B cell (primary cell): ENCODE measurements around the gene ETV6. TPM values are rescaled to one million over a fixed set of nuclear protein-coding genes. Genes with fewer than 3 reads are reported as not detected.

Experiments used
- ATAC-seq: fragments of 200-7000 bp; cut with Tn5 transposase; one replicate; pipeline ENCODE4 v1.10.0; 2021; ENCODE audit warnings: low read depth, mild to moderate bottlenecking, moderate number of reproducible peaks, moderate library complexity
- CTCF ChIA-PET: fragments of 350-600 bp; sonication (Branson Sonifier 250); formaldehyde crosslinking; loops from one replicate; lab custom pipeline; 2021; ENCODE audit warnings: antibody characterized with exemption, inconsistent platforms; lab: Charles Lee
- POLR2A ChIA-PET: fragments of 350-600 bp; sonication (Branson Sonifier 250); formaldehyde crosslinking; loops from one replicate; lab custom pipeline; 2021; ENCODE audit warnings: antibody characterized with exemption; lab: Charles Lee
- DNase-seq: peaks from one replicate; pipeline ENCODE4 v3.0.0; 2013
- H2AFZ ChIP-seq: 2 replicates; pipeline ENCODE4 v1.6.1; 2012; ENCODE audit warnings: mild to moderate bottlenecking, low read depth, low read length; ENCODE audit not compliant: insufficient read depth, poor library complexity, severe bottlenecking
- H3K27ac ChIP-seq, 2 donors: 1 replicate in 1 of 2; 2 replicates in 1 of 2; pipeline ENCODE4 v1.5.1; 2012 to 2013; ENCODE audit warnings: low read length in 2 of 2, mild to moderate bottlenecking in 2 of 2, moderate library complexity in 1 of 2
- H3K27me3 ChIP-seq, 4 experiments: fragments of 200-600 bp in 1 of 4; sonication (generic) in 1 of 4; replicated peaks in 1 of 4; 1 replicate in 2 of 4; 2 replicates in 2 of 4; pipeline versions ENCODE4 v1.6.1 to v1.7.0; 2013 to 2016; ENCODE audit warnings: low read length in 3 of 4, mild to moderate bottlenecking in 2 of 4, mixed read lengths in 1 of 4, moderate library complexity in 1 of 4; ENCODE audit not compliant: insufficient read depth in 4 of 4, control insufficient read depth in 3 of 4; ENCODE audit errors: control extremely low read depth in 1 of 4
- H3K36me3 ChIP-seq, 2 experiments: replicated peaks in 1 of 2; 1 replicate in 1 of 2; 2 replicates in 1 of 2; pipeline versions ENCODE4 v1.6.1 to v1.7.1; 2013; ENCODE audit warnings: low read length in 1 of 2; ENCODE audit not compliant: insufficient read depth in 2 of 2, control insufficient read depth in 1 of 2; ENCODE audit errors: control extremely low read depth in 1 of 2, extremely low read depth in 1 of 2
- H3K4me1 ChIP-seq, 2 donors: fragments of 200-600 bp in 1 of 2; sonication (generic) in 1 of 2; 1 replicate in 1 of 2; 2 replicates in 1 of 2; pipeline versions ENCODE4 v1.5.1 to v1.6.1; 2013 to 2017; ENCODE audit warnings: low read length in 2 of 2; ENCODE audit not compliant: control insufficient read depth in 2 of 2, insufficient read depth in 2 of 2
- H3K4me2 ChIP-seq: replicated peaks from 2 replicates; pipeline ENCODE3; 2012; ENCODE audit warnings: mild to moderate bottlenecking, low read depth, low read length; ENCODE audit not compliant: poor library complexity, severe bottlenecking
- H3K4me3 ChIP-seq, 5 experiments: fragments of 200-600 bp in 1 of 5; sonication (generic) in 1 of 5; 1 replicate in 3 of 5; 2 replicates in 2 of 5; pipeline versions ENCODE4 v1.5.1 to v1.7.0; 2011 to 2016; ENCODE audit warnings: low read length in 4 of 5, mild to moderate bottlenecking in 4 of 5, low read depth in 2 of 5, control low read depth in 1 of 5, moderate library complexity in 1 of 5; ENCODE audit not compliant: insufficient read depth in 1 of 5; ENCODE audit errors: control extremely low read depth in 1 of 5, extremely low read depth in 1 of 5
- H3K79me2 ChIP-seq: fragments of 200-600 bp; sonication (generic); one replicate; pipeline ENCODE4 v1.6.0; 2016; ENCODE audit warnings: low read length; ENCODE audit not compliant: control insufficient read depth, insufficient read depth
- H3K9ac ChIP-seq: fragments of 200-600 bp; sonication (generic); 2 replicates; pipeline ENCODE4 v1.6.1; 2017; ENCODE audit warnings: mild to moderate bottlenecking, low read length, moderate library complexity
- H3K9me3 ChIP-seq, 3 donors: one replicate each; pipeline versions ENCODE4 v1.6.1 to v1.7.1; 2013; ENCODE audit warnings: low read length in 2 of 3; ENCODE audit not compliant: control insufficient read depth in 2 of 3, insufficient read depth in 1 of 3; ENCODE audit errors: control extremely low read depth in 1 of 3
- H4K20me1 ChIP-seq: 2 replicates; pipeline ENCODE4 v1.6.0; 2012; ENCODE audit warnings: mild to moderate bottlenecking, low read length; ENCODE audit not compliant: insufficient read depth, control insufficient read depth, poor library complexity, severe bottlenecking
- H3K27ac Mint-ChIP-seq: one replicate; pipeline ENCODE4 v1.8.0; 2021; ENCODE audit warnings: mixed read lengths
- H3K27me3 Mint-ChIP-seq: one replicate; pipeline ENCODE4 v1.8.0; 2021; ENCODE audit warnings: mixed read lengths
- H3K4me1 Mint-ChIP-seq: one replicate; pipeline ENCODE4 v1.8.0; 2021; ENCODE audit warnings: mixed read lengths
- H3K4me3 Mint-ChIP-seq: one replicate; pipeline ENCODE4 v1.8.0; 2021; ENCODE audit warnings: mixed read lengths
- H3K9me3 Mint-ChIP-seq: one replicate; pipeline ENCODE4 v1.8.0; 2022; ENCODE audit warnings: mixed read lengths; ENCODE audit not compliant: insufficient read depth
- EZH2 ChIP-seq: IDR thresholded peaks from 2 replicates; pipeline ENCODE4 v1.6.1; 2012; ENCODE audit warnings: borderline replicate concordance, low read depth, mild to moderate bottlenecking, moderate library complexity, low read length; ENCODE audit not compliant: insufficient read depth, poor library complexity, severe bottlenecking
- whole genome bisulfite sequencing: methylation state at CpG from one replicate; pipeline ENCODE4 v1.1.5; 2013; ENCODE audit warnings: missing lambda C conversion rate; ENCODE audit not compliant: insufficient coverage; 5-methylcytosine and 5-hydroxymethylcytosine counted together
- intact Hi-C: fragments of 100-400 bp; cut with micrococcal nuclease; formaldehyde crosslinking; loops from one replicate; pipeline ENCODE4 v1.10.0; 2022
- polyA plus RNA-seq: library from polyadenylated mRNA; depleted of rRNA; stranded (reverse); fragments of >200 nt; gene quantifications from 2 replicates; pipeline ENCODE4 v1.2.3, GENCODE V29; 2012
- total RNA-seq, 2 donors: library from RNA; stranded (reverse); fragments of 120-200 nt in 1 of 2; gene quantifications; 1 replicate in 1 of 2; 2 replicates in 1 of 2; pipeline versions ENCODE4 v1.2.3 to v1.2.4, GENCODE V29; 2013 to 2022
- TF ChIP-seq, protein P1 (sequence below): fragments of 200-600 bp; IDR thresholded peaks from one replicate; pipeline ENCODE4 v1.8.0; 2022; ENCODE audit warnings: antibody characterized with exemption, mild to moderate bottlenecking

The ETV6 gene
- total and polyA plus RNA-seq, 2 donors (not counting 1 experiment from before 2014, with no cell fraction given) = 17.4 to 123 TPM

DNA sequence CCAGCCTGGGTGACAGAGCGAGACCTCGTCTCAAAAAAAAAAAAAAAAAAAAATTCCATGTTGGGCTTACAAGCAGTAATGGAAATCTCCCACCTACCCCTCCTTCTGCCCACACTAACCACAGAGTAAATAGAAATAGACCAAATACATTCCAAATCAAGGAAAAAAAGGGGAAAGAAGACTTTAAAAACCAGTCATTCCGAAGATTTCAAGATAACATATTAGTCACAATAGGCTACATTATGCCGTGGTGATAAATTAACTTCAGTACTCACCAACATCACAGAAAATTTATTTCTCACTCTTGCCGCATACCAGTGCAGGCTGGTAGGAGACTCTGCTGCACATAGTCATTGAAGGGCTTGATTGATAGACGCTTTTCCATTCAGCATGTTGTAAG is 15.5 kb upstream of the ETV6 start:
- H3K9me3 ChIP-seq = peaks cover 0 to 12% (median 9%) of the 10 kb centered on the region in 3 donors
- Mint-ChIP-seq H3K27me3 (no peaks in the 10 kb centered on the region), H3K27ac (no peak overlapping the region), H3K9me3 (no peaks in the 10 kb centered on the region), H3K4me1 (no peaks in the 10 kb centered on the region), H3K4me3 (no peak overlapping the region)
- H2AFZ ChIP-seq = no peak overlapping the region
- no peak overlapping the region for H3K27ac ChIP-seq
- no peak for ATAC-seq
- DNase-seq = no peak
- no peak overlapping the region for H3K4me3 ChIP-seq
- no peak overlapping the region for H3K4me2 ChIP-seq
- WGBS = no CpG with 5 or more reads among the region's 6 CpGs
- TF ChIP-seq, protein P1, sequence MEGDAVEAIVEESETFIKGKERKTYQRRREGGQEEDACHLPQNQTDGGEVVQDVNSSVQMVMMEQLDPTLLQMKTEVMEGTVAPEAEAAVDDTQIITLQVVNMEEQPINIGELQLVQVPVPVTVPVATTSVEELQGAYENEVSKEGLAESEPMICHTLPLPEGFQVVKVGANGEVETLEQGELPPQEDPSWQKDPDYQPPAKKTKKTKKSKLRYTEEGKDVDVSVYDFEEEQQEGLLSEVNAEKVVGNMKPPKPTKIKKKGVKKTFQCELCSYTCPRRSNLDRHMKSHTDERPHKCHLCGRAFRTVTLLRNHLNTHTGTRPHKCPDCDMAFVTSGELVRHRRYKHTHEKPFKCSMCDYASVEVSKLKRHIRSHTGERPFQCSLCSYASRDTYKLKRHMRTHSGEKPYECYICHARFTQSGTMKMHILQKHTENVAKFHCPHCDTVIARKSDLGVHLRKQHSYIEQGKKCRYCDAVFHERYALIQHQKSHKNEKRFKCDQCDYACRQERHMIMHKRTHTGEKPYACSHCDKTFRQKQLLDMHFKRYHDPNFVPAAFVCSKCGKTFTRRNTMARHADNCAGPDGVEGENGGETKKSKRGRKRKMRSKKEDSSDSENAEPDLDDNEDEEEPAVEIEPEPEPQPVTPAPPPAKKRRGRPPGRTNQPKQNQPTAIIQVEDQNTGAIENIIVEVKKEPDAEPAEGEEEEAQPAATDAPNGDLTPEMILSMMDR = no peak
- no peak for TF ChIP-seq EZH2
- H3K9ac ChIP-seq = no peak overlapping the region
- no peaks in the 10 kb centered on the region for H3K79me2 ChIP-seq
- intact Hi-C loops = no loop called here
- no peaks in the 10 kb centered on the region for H3K4me1 ChIP-seq
- H4K20me1 ChIP-seq = no peaks in the 10 kb centered on the region
- H3K27me3 ChIP-seq = no peaks in the 10 kb centered on the region
- CTCF ChIA-PET = no interaction called here
- POLR2A ChIA-PET = no interaction called here
- H3K36me3 ChIP-seq = no peaks in the 10 kb centered on the region

GRCh38 chr12:11635341-11635740 is 14.1 kb upstream of the ETV6 start:
- Histone ChIP-seq H4K20me1 (no peaks in the 10 kb centered on the region), H3K27me3 (no peaks in the 10 kb centered on the region), H3K79me2 (no peaks in the 10 kb centered on the region), H3K36me3 (no peaks in the 10 kb centered on the region), H2AFZ (no peak overlapping the region), H3K9me3 (peaks cover 0 to 9% (median 9%) of the 10 kb centered on the region in 3 donors), H3K4me3 (no peak overlapping the region), H3K27ac (no peak overlapping the region), H3K4me2 (no peak overlapping the region), H3K9ac (no peak overlapping the region), H3K4me1 (no peaks in the 10 kb centered on the region)
- DNase-seq (no peak), ATAC-seq (no peak)
- intact Hi-C loops = no loop called here
- Mint-ChIP-seq H3K27ac (no peak overlapping the region), H3K4me3 (no peak overlapping the region), H3K9me3 (no peaks in the 10 kb centered on the region), H3K4me1 (peaks cover 3% of the 10 kb centered on the region), H3K27me3 (no peaks in the 10 kb centered on the region)
- ChIA-PET POLR2A (no interaction called here), CTCF (no interaction called here)
- no peak for TF ChIP-seq EZH2
- TF ChIP-seq, protein P1 = no peak
- WGBS = no CpG with 5 or more reads among the region's 2 CpGs
